ENCODE data around the gene WNT9A.

DNA sequence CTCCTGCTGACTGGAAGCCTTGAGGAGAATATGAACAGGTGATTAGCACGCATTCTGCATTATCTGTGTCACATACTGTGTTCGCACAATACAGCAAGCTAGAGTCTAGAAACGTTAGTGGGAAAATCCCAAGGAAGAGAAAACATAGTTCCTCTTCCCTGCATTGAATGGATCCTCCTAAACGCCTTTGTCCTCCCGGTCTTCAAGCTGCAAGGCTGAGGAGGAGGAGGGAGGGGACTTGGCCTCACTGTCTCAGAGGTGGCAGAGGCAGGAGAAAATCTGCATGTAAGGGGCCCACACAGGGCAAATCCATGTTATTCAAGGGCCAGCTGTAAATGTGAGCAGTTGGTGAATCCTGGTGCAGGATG, 34.4 kb downstream of the WNT9A start:
- TF ChIP-seq POLR2A (IDR thresholded peaks at IDR 0.05): no peak
- TF ChIP-seq, protein P1, sequence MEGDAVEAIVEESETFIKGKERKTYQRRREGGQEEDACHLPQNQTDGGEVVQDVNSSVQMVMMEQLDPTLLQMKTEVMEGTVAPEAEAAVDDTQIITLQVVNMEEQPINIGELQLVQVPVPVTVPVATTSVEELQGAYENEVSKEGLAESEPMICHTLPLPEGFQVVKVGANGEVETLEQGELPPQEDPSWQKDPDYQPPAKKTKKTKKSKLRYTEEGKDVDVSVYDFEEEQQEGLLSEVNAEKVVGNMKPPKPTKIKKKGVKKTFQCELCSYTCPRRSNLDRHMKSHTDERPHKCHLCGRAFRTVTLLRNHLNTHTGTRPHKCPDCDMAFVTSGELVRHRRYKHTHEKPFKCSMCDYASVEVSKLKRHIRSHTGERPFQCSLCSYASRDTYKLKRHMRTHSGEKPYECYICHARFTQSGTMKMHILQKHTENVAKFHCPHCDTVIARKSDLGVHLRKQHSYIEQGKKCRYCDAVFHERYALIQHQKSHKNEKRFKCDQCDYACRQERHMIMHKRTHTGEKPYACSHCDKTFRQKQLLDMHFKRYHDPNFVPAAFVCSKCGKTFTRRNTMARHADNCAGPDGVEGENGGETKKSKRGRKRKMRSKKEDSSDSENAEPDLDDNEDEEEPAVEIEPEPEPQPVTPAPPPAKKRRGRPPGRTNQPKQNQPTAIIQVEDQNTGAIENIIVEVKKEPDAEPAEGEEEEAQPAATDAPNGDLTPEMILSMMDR (IDR thresholded peaks at IDR 0.05): no peak
- no peak for TF ChIP-seq POLR2AphosphoS5 (IDR thresholded peaks at IDR 0.05)
